Esophagus muscularis mucosa (tissue), 4 donors: Measurements from ENCODE around the gene CRPPA. TPM values are rescaled to one million over a fixed set of nuclear protein-coding genes. Genes with fewer than 3 reads are reported as not detected.
A peak's percentile ranks its signal among the peaks of the same experiment; 100 is the strongest.

Experiments
- DNase-seq: peaks from one replicate; pipeline ENCODE4 v3.0.0-alpha.2; 2017; ENCODE audit errors: extremely low spot score
- H3K27ac ChIP-seq, 4 donors: fragments of 200-600 bp; sonication (generic); replicated peaks in 1 of 4; 1 replicate in 3 of 4; 2 replicates in 1 of 4; pipeline ENCODE4 v1.5.1; 2016 to 2019; ENCODE audit warnings: mild to moderate bottlenecking in 1 of 4
- H3K27me3 ChIP-seq, 4 donors: fragments of 200-600 bp; sonication (generic); one replicate each; pipeline versions ENCODE4 v1.5.1 to v1.6.0; 2016 to 2019
- H3K36me3 ChIP-seq, 4 donors: fragments of 200-600 bp; sonication (generic); one replicate each; pipeline ENCODE4 v1.5.1; 2016 to 2019
- H3K4me1 ChIP-seq, 4 donors: fragments of 200-600 bp; sonication (generic); one replicate each; pipeline ENCODE4 v1.5.1; 2016 to 2019
- H3K4me3 ChIP-seq, 4 donors: fragments of 200-600 bp; sonication (generic); 1 replicate in 2 of 4; 2 replicates in 2 of 4; pipeline ENCODE4 v1.5.1; 2016 to 2019; ENCODE audit warnings: mild to moderate bottlenecking in 4 of 4, moderate library complexity in 1 of 4
- H3K9me3 ChIP-seq, 4 donors: fragments of 200-600 bp; sonication (generic); 1 replicate in 3 of 4; 2 replicates in 1 of 4; pipeline ENCODE4 v1.5.1; 2016 to 2019
- EP300 ChIP-seq: sonication (generic); formaldehyde crosslinking; IDR thresholded peaks from one replicate; pipeline ENCODE4 v1.6.1; 2017; ENCODE audit warnings: antibody characterized with exemption
- POLR2A ChIP-seq: fragments of 450-650 bp; IDR thresholded peaks from one replicate; pipeline ENCODE4 v1.6.1; 2017; ENCODE audit warnings: antibody characterized with exemption, moderate library complexity, mild to moderate bottlenecking, low read depth
- POLR2AphosphoS5 ChIP-seq, 2 donors: sonication (generic); formaldehyde crosslinking; IDR thresholded peaks; one replicate each; pipeline ENCODE4 v1.6.1; 2017; ENCODE audit warnings: antibody characterized with exemption in 2 of 2
- WGBS: methylation state at CpG from one replicate; pipeline ENCODE4 v1.1.5; 2018; 5-methylcytosine and 5-hydroxymethylcytosine counted together
- intact Hi-C: fragments of 100-400 bp; cut with DNase I; formaldehyde crosslinking; loops from one replicate; pipeline ENCODE4 v1.15.1; 2023
- total RNA-seq, 4 donors: library from RNA; depleted of rRNA; stranded (reverse); fragments of >200 nt; gene quantifications; one replicate each; pipeline versions ENCODE4 v1.1.0 to v1.2.1, GENCODE V29; 2016
- TF ChIP-seq, protein P1 (sequence below), 3 experiments: fragments of 200-600 bp in 2 of 3; fragments of 450-650 bp in 1 of 3; sonication (generic) in 2 of 3; IDR thresholded peaks; one replicate each; pipeline ENCODE4 v1.5.1; 2017 to 2019; ENCODE audit warnings: antibody characterized with exemption in 3 of 3, mild to moderate bottlenecking in 2 of 3, moderate library complexity in 1 of 3

Gene CRPPA
- total RNA-seq, 4 donors from 2014 or later, result 1.9 to 3.6 (median 3.5) TPM

DNA sequence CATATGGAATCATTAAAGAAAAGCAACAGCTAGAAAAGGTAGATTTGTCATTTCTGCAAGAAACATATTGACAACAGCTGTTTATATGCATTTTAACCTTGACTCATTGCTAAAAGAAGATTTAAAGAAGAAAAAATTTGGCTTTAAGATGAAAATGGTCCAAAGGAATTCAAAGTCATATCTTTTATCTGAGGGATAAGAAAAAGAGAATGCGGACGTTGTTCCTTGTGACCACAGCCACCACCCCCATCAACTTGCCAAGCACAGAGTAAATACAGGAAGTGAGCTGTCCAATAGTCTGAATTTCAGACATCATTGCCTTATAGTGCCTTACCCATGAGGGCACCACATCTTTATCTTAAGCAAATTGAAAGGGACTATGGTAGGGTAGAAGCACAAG is 7.3 kb upstream of the CRPPA start:
- H3K27ac ChIP-seq, result no peak overlapping the region
- no peaks in the 10 kb centered on the region for H3K36me3 ChIP-seq
- TF ChIP-seq EP300, result no peak
- TF ChIP-seq POLR2A, result no peak
- TF ChIP-seq POLR2AphosphoS5 (IDR thresholded peaks at IDR 0.05), result no peak
- TF ChIP-seq, protein P1, sequence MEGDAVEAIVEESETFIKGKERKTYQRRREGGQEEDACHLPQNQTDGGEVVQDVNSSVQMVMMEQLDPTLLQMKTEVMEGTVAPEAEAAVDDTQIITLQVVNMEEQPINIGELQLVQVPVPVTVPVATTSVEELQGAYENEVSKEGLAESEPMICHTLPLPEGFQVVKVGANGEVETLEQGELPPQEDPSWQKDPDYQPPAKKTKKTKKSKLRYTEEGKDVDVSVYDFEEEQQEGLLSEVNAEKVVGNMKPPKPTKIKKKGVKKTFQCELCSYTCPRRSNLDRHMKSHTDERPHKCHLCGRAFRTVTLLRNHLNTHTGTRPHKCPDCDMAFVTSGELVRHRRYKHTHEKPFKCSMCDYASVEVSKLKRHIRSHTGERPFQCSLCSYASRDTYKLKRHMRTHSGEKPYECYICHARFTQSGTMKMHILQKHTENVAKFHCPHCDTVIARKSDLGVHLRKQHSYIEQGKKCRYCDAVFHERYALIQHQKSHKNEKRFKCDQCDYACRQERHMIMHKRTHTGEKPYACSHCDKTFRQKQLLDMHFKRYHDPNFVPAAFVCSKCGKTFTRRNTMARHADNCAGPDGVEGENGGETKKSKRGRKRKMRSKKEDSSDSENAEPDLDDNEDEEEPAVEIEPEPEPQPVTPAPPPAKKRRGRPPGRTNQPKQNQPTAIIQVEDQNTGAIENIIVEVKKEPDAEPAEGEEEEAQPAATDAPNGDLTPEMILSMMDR (IDR thresholded peaks at IDR 0.05), result no peak
- H3K9me3 ChIP-seq, result no peaks in the 10 kb centered on the region
- no peaks in the 10 kb centered on the region for H3K27me3 ChIP-seq
- intact Hi-C loops, result no loop called here
- H3K4me1 ChIP-seq, result no peaks in the 10 kb centered on the region
- no peak for DNase-seq
- H3K4me3 ChIP-seq, result no peak overlapping the region
- 64% methylated on average over 2 of the region's 2 CpGs for WGBS

DNA sequence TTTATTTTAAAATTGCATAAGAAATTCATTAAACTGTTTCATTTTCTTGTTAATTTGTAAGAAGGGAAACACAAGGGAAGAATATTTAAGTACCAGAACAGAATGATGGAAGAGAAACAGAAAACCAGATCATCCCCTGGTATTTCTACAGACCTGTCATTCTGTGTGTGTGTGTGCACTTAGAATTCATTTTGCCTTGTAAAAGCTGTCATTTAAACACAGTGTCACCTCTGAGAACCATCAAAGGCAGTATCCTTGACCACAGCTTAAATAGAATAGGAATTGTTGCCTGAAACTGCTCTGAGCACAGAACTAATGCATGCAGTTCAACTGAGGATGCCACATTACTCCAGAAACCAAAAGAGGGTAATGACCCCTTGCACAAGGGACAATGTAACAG is 6.8 kb upstream of the CRPPA start:
- no peaks in the 10 kb centered on the region for H3K27me3 ChIP-seq
- intact Hi-C loops, result no loop called here
- TF ChIP-seq POLR2A (no peak), EP300 (no peak), POLR2AphosphoS5 (IDR thresholded peaks at IDR 0.05) (no peak)
- TF ChIP-seq, protein P1 (IDR thresholded peaks at IDR 0.05), result no peak
- no peaks in the 10 kb centered on the region for H3K9me3 ChIP-seq
- H3K36me3 ChIP-seq, result no peaks in the 10 kb centered on the region
- no peak overlapping the region for H3K27ac ChIP-seq
- H3K4me3 ChIP-seq, result no peak overlapping the region
- DNase-seq, result no peak
- H3K4me1 ChIP-seq, result peaks cover 0 to under 1% (median 0%) of the 10 kb centered on the region in 4 donors

- no peak for DNase-seq
- Histone ChIP-seq H3K27me3 (no peaks in the 10 kb centered on the region), H3K4me3 (no peak overlapping the region), H3K9me3 (no peaks in the 10 kb centered on the region), H3K27ac (no peak overlapping the region), H3K4me1 (peaks cover 15 to 28% (median 26%) of the 10 kb centered on the region in 4 donors), H3K36me3 (no peaks in the 10 kb centered on the region)
- intact Hi-C loops, result no loop called here
- no peak for TF ChIP-seq POLR2AphosphoS5 (IDR thresholded peaks at IDR 0.05)
- TF ChIP-seq POLR2A, result no peak
- TF ChIP-seq, protein P1 (IDR thresholded peaks at IDR 0.05), result no peak
- no peak for TF ChIP-seq EP300
- WGBS, result 86% methylated on average over 1 of the region's 1 CpG
These were observed 2.4 kb upstream of the CRPPA start for GRCh38 chr7:16423761-16424160.

GRCh38 chr7:16422917-16423316 is 1.6 kb upstream of the CRPPA start:
- H3K4me3 ChIP-seq, result no peak overlapping the region
- H3K36me3 ChIP-seq, result no peaks in the 10 kb centered on the region
- peaks cover 15 to 28% (median 26%) of the 10 kb centered on the region in 4 donors for H3K4me1 ChIP-seq
- peak overlapping the region; percentile 94 to 99 (median 97) for H3K27ac ChIP-seq
- intact Hi-C loops, result no loop called here
- H3K27me3 ChIP-seq, result no peaks in the 10 kb centered on the region
- no peaks in the 10 kb centered on the region for H3K9me3 ChIP-seq
- TF ChIP-seq POLR2A, result no peak
- TF ChIP-seq, protein P1 (IDR thresholded peaks at IDR 0.05), result no peak
- no peak for TF ChIP-seq POLR2AphosphoS5 (IDR thresholded peaks at IDR 0.05)
- TF ChIP-seq EP300, result no peak
- DNase-seq, result no peak
- 95% methylated on average over 3 of the region's 3 CpGs for WGBS

DNA sequence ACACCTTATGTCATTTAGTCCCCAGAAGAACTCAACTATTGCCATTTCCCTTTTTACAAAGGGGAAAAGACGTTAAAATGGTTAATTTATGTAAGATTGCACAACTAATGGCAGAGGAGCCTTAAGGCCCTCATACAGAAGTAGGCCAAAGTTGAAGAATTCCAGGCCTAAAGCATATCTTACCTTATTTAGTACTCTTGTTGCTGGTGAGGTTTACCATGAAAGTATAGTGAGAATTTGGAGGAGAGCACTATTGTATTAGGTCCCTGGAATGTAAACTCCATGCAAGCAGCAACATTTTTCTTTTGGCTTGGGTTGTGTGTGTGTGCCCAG is 731 bp upstream of the CRPPA start:
- Histone ChIP-seq H3K4me1 (peaks cover 15 to 28% (median 26%) of the 10 kb centered on the region in 4 donors), H3K27me3 (no peaks in the 10 kb centered on the region), H3K4me3 (peak overlapping the region; percentile 72 to 76 (median 76)), H3K36me3 (no peaks in the 10 kb centered on the region), H3K9me3 (no peaks in the 10 kb centered on the region), H3K27ac (peak overlapping the region; percentile 94 to 99 (median 97))
- intact Hi-C loops, result no loop called here
- no peak for DNase-seq
- TF ChIP-seq POLR2A (no peak), POLR2AphosphoS5 (IDR thresholded peaks at IDR 0.05) (no peak), EP300 (no peak)
- TF ChIP-seq, protein P1 (IDR thresholded peaks at IDR 0.05), result no peak
- 14% methylated on average over 1 of the region's 1 CpG for WGBS
